ENCODE data around the gene MAP2K5.

MAP2K5 gene

DNA sequence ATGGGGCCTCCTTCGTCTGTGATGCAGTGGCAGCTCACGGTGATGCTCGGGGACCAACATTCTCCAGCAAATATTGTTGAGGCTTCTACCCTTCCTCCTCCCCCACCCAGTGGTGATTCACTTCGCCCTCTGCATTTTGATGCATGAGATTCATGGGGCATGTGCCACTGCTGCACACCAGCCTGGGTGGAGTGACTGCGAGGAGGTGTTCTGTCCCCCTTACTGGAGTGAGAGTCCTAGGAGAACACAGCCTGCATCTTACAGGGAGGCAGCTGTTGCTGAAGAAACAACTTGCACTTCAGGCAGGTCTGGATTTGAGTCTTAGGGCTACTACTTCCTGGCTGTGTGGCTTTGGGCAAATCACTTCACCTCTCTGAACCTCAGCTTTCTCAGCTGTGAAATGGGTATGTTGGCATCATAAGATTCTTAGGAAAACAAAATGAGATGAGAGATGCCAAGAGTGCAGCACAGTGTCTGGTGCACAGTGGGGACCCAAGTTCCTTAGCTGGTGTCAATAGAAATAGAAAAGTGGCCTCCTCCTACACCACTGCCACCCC is 272.6 kb downstream of the MAP2K5 start:
- H3K27ac ChIP-seq: no peak overlapping the region
- TF ChIP-seq, protein P1, sequence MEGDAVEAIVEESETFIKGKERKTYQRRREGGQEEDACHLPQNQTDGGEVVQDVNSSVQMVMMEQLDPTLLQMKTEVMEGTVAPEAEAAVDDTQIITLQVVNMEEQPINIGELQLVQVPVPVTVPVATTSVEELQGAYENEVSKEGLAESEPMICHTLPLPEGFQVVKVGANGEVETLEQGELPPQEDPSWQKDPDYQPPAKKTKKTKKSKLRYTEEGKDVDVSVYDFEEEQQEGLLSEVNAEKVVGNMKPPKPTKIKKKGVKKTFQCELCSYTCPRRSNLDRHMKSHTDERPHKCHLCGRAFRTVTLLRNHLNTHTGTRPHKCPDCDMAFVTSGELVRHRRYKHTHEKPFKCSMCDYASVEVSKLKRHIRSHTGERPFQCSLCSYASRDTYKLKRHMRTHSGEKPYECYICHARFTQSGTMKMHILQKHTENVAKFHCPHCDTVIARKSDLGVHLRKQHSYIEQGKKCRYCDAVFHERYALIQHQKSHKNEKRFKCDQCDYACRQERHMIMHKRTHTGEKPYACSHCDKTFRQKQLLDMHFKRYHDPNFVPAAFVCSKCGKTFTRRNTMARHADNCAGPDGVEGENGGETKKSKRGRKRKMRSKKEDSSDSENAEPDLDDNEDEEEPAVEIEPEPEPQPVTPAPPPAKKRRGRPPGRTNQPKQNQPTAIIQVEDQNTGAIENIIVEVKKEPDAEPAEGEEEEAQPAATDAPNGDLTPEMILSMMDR (conservative IDR thresholded peaks at IDR 0.05): no peak

DNA sequence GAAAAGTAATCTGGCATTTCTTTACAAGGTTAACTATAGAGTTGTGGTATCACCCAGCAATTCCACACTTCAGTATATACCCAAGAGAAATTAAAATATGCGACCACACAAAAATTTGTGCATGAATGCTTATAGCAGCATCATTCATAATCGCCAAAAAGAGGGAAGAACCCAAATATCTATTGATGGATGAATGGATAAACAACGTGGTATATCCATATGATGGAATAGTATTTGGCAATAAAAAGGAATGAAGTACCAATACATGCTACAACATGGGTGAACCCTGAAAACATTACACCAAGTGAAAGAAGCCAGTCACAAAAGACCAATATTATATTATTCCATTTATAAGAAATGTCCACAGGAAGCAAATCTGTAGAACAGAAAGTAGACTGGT is 274.2 kb downstream of the MAP2K5 start:
- TF ChIP-seq, protein P1 (conservative IDR thresholded peaks at IDR 0.05): no peak

DNA sequence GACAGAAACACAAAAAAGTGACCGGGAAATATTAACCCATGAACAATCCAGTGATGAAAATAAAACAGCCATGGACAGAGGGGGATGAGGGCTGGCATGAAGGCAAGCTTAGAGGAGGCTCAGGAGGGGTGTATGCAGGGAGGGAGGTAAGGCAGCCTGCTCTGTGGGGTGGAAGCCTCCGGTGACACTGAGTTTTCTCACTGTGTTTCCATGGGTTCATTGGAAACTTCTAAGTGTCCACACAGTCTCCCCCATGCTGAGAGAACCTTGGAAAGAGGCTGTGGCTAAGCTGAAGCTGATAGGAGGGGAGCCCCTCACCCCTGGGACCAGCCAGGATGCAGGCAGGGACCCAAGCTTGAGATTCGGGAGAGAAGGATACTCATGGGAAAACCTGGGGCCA is 276.0 kb downstream of the MAP2K5 start:
- TF ChIP-seq, protein P1 (conservative IDR thresholded peaks at IDR 0.05): no peak
- no peak overlapping the region for H3K27ac ChIP-seq

More for the DNA sequence above, 274.2 kb downstream of the MAP2K5 start:
- H3K27ac ChIP-seq: no peak overlapping the region

DNA sequence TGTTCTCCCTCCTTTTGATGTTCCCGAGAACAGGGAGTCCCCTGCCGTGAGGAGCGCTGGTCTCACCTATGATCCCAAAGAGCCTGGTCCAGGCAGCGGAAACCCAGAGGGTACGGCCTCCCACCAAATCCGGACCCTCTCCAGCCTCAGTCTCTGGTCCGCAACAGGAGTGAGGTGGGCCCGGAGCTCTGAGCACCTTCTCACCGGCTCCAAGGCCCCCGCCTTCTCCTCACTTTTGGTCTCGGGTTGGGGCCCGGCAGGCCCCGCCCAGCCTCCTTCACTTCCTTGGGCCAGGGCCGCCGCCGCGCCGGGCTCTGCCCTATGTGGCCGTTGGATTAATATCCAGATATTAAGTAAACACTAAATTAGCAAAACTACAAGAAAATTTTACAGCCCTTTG is 277.1 kb downstream of the MAP2K5 start:
- TF ChIP-seq, protein P1 (conservative IDR thresholded peaks at IDR 0.05): no peak
- no peak overlapping the region for H3K27ac ChIP-seq

DNA sequence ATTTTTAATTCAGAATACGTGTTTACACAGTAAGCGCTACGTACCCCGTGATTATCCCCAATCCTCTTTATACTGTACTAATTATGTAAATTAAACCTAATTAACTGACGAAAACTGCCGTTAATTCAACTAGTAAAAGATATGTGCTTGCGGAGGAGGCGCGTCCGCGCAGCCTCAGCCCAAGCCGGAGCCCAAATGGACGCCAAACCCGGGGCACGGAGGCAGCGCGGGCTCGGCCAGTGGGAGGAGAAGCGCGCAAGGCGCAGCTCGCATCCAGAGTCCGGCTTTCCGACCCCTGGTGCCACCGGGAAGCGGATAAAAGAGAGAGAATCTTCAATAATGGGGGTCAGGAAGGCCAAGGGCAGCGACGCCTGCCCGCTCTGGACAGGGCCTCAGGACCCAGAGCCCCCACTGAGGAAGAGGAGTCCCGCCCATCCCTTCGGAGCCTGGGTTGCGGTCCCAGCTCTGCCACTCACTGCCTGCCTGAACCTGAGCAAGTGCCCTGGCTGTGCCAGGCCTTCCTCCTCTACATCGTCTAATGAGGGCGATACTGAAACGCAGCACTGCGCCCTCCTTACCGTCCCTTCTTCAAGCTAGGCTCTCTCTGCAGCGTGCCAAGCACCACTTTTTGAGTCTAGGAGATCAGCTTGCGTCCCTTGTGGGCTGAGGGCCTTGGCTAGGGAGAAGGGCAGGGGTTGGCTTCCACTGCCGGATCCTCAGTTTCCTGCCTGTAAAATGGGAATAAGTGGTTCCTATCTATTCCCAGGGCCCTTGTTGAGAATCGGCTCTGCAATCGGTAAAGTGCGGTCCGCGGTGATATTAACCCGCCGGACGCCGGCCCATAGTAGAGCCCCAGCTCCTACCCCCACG is 277.9 kb downstream of the MAP2K5 start:
- TF ChIP-seq, protein P1 (conservative IDR thresholded peaks at IDR 0.05): no peak
- no peak overlapping the region for H3K27ac ChIP-seq

DNA sequence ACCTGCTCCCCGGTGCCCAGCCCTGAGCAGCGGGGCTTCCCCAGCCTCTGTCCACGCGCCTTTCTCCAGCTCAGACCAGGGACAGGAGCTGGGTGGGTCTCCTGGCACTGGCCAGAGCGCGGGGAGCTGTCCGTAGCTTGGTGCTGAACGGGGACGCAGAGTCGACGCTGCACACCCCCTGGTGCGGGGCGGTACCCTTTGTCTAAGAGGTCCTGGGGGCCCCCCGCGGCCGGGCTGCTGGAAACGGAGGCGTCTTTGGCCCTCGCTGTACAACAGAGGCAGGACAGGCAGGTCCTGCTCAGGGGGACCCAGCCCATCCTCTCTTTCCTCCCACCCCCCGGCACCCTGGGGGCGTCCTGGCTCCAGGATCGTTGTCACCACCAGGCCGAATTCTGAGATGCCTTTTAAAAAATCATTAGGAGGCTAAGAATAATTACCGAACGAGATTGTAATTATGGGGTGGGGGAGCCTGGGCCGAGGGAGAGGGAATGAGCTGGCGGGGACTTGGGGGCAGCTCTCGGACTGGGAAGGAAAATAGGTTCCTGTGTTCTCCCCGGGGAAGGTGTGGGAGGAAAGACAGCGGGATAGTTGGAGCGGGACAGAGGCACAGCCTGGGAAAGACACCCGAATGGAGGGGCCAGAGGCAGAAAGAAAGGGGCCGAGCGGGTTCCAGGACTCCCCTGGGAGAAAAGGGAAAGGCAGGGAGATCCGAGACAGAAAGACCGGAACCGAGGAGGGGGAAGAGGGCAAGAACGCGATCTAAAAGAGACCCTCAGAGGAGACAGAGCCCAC is 278.7 kb downstream of the MAP2K5 start:
- no peak overlapping the region for H3K27ac ChIP-seq
- TF ChIP-seq, protein P1 (conservative IDR thresholded peaks at IDR 0.05): no peak
